NCI-H460 (cell line): Measurements from ENCODE around the gene SYT9. TPM values are rescaled to one million over a fixed set of nuclear protein-coding genes. Genes with fewer than 3 reads are reported as not detected.
A peak's percentile ranks its signal among the peaks of the same experiment; 100 is the strongest.

Source experiments
- DNase-seq: peaks from one replicate; pipeline ENCODE4 v3.0.0-alpha.2; 2016; ENCODE audit warnings: low read depth; ENCODE audit errors: extremely low read depth
- polyA plus RNA-seq: library from polyadenylated mRNA; depleted of rRNA; stranded (reverse); fragments of >200 nt; gene quantifications from 2 replicates; pipeline ENCODE4 v1.2.3, GENCODE V29; 2014; cell fraction: nucleus; rRNA removed
- total RNA-seq: library from RNA; depleted of rRNA; stranded (reverse); fragments of >200 nt; shearing (Covaris generic); gene quantifications from 2 replicates; pipeline ENCODE4 v1.2.3, GENCODE V29; 2014; rRNA removed

Gene SYT9, protein sequence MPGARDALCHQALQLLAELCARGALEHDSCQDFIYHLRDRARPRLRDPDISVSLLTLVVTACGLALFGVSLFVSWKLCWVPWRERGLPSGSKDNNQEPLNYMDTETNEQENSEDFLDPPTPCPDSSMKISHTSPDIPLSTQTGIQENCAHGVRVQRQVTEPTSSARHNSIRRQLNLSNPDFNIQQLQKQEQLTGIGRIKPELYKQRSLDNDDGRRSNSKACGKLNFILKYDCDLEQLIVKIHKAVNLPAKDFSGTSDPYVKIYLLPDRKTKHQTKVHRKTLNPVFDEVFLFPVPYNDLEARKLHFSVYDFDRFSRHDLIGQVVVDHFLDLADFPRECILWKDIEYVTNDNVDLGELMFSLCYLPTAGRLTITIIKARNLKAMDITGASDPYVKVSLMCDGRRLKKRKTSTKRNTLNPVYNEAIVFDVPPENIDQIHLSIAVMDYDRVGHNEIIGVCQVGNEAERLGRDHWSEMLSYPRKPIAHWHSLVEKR
- total RNA-seq = not detected in 2 replicates
- polyA plus RNA-seq = not detected in 2 replicates

DNA sequence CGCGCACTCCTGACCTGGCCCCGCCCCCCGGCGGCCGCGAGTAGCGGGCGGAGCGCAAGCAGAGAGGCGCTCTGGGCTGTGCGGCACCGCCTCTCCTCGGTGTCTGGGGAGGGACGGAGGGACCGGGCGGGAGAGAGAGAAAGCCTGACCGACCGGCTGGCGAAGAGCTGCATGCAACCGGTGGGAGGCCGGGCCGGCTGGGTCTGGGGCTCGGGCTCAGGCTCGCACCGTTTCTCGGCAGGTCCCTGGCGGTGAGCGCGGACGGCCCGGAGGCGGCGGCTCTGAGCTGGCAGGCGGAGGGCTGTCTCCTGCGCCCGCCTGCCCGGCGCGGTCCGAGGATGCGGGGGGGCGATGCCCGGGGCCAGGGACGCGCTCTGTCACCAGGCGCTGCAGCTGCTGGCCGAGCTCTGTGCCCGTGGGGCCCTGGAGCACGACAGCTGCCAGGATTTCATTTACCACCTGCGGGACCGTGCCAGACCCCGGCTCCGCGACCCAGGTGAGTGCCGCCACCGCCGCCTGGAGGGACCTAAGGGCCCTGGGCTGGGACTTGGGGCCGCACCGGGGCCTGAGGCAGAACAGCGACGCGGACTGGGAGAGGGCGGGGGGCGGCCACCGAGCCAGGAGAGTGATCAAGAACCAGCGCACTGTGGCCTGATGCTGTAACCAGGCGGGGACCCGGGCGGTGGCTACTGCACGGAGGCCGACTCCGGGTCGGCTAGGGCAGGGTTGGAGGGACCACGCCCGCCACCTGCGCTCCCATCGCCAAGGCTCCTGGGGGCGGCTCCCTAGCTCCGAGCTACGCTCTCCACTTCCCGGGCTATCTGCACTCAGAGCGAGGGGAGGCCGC lies at the start of gene SYT9:
Gene SYT9 (plus strand): TSS at position 69 of the 847 bp plus-strand sequence. CDS start 283 bp downstream, at position 352.
- peak; percentile 9 for DNase-seq

DNA sequence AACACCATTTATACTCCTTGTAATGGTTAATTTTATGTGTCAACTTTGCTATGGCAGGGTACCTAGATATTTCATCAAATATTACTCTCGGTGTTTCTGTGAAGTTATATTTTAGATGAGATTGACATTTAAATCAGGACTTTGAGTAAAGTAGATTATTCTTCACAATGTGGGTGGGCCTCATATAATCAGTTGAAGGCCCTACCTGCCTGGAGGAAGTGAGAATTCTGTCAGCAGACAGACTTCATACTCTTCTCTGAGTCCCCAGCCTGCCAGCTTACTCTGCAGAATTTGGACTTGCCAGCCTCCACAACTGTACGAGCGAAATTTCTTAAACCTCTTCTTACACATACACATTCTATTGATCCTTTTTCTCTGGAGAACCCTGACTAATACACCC lies 49.3 kb upstream of the SYT9 start:
- DNase-seq = no peak

DNA sequence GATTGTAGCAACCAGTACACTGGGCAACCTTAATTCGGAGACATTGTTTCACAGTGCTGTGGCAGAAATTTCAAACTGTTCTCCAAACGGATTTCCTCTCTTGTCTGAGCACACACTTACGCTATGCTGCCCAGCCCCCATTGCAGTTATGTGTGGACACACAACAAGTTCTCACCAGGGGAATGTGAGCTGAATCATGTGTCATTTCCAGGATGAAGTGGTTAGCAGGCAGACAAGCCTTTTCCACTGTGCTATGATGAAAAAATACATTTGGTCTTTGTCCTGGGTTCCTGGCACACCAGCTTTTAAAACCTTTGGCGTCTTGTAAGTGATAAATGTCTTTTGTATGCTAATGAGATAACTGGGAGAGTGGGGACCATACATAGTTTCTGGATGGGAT lies 46.9 kb upstream of the SYT9 start:
- DNase-seq = no peak

DNA sequence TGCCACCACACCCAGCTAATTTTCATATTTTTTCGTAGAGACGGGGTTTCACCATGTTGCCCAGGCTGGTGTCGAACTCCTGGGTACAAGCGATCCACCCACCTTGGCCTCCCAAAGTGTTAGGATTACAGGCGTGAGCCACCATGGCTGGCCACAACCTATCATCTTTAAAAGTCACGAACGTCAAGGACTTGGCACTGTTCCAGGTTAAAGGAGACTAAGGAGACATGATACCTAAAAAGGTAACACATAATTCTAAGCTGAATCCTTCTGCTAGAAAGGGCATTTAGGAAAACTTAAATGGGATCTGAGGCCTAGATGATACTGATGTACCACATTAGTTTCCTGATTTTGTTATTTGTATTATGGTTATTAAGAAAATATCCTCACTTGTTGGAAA lies 43.3 kb upstream of the SYT9 start:
- no peak for DNase-seq

DNA sequence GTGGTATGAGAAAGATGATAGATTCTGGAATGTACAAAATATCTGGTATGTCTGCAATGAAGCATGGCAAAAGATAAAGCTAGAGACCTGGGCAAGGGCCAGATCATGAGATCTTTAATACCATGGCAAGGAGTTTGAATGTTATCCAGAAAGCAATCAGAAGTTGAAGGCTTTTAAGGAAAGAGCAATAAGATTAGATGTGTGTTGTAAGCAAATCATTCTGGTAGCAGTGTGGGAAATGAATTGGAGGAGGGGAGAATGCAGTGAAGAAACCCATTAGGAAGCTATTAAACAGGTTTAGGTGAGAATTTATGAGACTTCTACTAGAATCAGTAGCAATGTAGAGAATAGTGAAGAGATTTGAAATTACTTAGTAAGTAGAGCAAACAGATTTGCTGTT lies 32.2 kb upstream of the SYT9 start:
- no peak for DNase-seq

DNA sequence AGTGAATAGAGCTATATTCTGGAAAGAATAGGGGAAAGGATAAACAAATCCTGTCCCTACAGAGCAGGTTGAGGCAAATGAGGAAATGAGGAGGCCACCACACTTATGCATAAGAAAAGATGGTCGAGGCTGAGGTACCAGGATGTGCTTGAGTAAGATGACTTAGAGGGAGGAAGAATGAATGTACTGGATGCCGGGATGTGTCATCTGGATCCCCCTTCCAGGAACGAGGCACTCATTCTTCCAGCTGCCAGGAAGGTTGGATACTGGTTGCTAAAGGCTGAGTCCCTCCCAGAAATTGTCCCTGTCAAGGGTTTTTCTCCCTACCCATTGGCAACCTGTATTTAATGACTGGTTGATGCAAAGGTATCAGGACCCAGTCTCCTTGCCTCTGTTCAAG lies 31.1 kb upstream of the SYT9 start:
- DNase-seq = no peak

DNA sequence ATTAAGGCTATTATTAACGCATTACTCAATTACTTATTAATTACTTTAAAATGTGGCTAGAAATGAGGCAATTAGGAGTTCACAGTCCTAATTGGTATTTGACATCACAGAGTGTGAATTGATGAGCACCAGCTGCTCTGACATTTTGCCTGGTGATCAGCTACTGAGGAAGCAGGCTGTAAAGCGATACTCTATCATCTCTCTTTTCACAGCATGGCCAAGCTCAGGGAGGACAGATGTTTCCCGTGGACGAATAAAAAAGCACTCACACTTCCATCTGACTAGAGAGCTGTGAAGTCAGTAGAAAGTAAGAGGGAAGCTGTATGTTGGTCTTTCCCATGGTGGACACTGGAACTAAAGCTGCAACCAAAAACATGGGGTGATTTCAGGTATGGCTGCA lies 29.1 kb upstream of the SYT9 start:
- DNase-seq = no peak

DNA sequence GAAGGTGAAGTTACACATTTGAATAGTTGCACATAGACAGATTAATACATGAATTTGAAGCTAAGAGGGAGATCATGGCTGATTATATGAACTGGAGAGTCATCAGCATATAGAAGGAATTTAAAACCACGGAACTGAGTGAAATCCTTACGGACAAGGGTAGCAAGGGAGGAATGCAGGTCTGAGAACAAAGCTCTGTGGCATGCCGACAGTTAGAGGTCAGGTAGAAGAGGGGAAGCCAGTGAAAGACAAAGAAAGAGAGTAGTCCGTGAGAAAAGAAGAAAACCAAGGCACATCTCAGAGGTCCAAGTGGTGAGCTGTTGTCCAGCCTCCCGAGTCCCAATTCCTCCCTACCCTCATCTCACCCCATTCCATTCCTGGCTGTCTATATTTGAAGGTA lies 11.8 kb upstream of the SYT9 start:
- no peak for DNase-seq

DNA sequence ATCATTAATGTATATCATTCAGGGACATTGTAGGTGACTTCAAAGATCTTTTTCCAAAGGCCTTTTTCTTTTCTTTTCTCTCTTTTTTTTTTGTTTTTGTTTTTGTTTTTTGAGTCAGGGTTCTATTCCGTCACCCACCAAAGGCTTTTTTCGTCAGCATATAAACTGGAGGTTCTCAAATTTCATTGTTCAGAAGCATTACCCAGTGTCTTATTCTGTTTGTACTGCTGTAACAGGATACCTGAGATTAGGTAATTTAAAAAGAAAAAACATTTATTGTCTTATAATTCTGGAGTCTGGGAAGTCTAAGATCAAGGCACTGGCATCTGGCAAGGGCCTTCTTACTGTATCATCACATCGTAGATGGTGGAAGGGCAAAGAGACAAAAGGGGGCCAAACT lies 6.4 kb upstream of the SYT9 start:
- DNase-seq = no peak

DNA sequence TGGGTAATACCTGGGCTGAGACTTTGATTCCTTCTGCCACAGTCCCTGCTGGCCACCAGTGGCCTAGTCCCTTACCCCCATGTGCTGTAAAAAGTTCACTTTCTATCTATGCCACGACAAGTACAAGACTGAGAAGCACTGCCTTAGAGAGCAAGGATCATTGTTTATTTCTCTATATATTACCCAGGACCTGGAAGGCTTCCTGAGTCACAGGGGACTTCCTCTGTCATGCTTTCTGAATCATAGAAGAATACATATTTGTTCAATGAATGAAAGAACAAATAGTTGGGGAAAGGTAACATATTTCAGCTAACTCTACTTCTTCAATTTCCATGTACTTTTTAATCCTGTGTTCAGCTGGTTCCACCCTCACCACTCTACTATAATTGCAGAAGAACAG lies 5.5 kb upstream of the SYT9 start:
- DNase-seq = no peak

DNA sequence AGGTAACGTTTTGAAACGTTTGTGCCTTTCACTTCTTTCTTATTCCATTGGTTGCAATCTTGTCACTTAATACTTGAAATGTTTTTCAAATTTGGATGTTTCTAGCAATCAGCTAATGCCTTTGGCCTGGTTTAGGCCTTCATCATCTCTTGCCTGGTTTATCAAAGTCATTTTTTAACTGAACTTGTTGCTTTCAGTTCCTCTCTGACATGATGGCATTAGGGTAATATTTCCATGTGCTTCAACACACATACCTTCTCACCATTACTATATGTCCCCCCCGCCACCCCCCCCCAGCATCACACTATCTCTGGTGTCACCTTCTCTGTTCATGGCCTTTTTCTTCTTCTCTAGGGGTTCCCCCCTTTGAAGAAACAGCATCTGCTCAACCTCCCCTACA lies 1.5 kb upstream of the SYT9 start:
- DNase-seq = no peak

DNA sequence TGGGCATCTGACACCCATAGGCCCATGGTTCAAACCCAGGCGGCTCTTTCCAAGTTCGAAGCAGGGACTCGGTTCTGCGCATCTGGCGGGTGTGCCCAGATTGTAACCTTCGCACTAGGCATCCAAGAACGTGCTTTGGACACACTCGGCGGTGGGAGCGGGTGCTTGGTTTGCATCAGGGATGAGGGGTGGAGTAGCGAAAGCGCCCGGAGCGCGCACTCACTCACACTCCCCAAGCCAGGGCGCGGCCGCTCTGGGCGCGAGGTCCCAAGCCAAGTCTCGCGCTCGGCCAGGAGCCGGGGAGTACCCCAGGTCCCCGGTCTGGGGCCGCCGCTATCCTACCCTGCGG lies 243 bp upstream of the SYT9 start:
- no peak for DNase-seq

DNA sequence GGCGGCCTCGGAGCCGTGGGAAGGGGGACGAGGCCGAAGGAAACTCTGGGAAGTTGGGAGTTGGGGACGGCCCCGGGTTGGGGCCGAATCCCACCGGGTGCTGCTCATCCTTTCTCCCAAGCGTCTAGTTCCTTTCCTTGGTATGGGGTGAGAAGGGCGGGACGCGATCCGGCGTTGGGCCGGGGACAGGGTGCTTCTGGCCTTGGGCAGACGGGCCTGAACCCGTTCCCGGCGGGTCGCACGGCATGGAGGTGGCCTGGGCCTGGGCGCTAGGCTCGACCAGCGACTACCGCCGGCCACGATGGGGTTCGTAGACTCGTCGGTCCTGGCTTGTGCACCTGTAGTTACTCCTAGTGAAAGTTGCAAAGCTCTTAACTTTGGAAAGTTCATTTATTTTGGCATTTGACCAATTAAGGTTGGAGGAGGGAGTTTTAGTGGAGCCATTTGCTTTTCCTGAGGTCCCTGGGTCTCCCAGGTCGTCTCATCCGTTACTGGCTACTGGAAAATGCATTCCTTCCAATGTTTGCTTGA lies 1.0 kb downstream of the SYT9 start:
- no peak for DNase-seq

DNA sequence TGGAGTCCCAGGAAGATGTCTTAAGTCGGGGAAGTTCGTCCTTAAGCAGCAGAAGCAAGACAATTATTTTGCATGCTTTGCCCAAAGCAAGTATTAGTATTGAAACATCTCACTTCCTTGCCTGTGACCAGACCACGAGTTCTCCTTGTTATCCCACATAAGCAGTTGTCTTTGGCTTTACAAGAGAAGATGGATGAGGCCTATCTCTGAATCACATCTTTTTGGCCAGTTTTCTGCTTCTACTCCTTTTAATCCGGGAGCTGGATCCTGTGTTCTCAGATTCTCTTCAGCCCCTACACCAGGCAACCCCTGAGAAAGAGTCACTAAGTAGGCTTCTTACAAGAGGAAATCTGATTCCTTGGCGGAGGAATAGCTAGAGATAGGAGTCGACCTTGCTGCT lies 2.1 kb downstream of the SYT9 start:
- DNase-seq = no peak

DNA sequence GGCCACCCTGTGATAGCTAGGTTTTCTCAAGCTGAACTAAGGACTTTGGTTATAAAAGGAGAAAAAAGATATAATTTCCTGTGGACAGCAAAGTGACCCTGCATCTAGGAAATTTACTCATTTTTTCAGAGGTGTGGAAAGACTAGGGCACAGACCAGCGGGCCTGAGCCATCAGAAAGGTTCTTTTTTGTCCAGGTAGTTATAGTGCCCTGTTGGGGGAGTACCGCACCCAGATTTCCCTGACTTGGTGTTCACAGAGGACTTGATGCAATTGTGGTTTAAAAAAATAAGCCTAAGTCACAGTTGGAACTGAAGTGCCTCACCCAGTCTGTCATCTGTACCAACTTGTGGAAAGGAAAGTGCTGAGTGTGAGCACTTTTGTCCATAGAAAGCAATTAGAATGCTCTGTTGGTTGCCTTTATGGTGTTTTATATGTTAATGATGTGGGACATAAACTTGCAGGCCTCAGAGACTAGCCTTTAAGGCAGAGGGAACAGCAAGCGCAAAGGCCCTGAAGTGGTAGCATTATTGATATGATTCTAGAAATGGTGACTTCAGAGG lies 3.1 kb downstream of the SYT9 start:
- no peak for DNase-seq

DNA sequence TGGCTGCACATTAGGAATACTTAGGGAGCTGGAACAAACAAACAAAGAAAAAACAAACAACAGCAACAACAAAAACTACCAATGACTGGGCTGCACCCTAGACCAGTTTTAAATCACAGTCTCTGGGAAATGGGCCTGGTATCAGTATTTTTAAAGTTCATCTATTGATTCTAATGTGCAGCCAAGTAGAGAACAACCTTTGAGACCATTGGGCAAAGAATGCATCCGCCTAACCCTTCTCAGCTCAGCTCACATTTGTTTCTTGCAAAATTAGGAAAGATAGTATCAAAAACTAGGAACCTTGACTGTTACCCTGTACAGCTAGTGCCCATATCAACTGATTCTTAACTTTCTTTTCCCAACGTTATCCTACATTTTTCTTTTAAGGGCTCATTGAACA lies 5.2 kb downstream of the SYT9 start:
- DNase-seq = no peak

DNA sequence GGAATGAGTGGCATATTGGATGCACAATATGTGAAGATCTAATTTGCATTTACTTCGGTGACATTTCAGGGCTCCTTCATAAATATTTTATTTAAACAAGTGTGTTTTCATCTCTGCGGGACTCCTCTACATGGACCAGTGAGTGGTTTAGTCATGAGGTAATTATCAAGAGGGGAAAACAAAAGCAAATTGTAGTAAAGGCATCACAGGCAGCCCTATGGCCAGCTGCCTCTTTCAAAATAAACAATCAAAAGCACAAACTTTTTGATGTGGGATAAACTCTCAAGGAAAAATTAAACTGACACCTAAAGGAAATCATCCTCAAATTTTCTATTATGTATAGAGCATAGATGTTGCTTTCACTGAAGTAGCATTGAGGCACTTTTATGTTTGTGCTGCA lies 6.0 kb downstream of the SYT9 start:
- DNase-seq = no peak

DNA sequence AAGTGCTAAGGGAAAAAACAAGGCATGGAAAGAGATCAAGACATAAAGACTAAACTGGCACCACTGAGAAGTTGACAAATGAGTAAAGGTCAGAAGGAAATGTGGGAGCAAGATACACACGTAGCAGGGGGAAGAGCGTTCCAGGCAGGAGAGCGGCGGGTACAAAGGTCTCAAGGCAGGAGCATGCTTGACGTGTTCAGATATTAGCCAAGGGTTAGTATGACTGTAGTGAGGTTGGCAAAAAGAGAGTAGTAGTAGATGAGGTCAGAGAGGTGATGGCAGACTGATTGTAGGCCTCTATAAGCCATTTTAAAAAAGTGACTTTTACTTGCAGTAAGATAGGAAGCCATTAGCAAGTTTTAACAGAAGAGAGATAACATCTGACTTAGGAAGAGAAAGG lies 9.9 kb downstream of the SYT9 start:
- DNase-seq = no peak

DNA sequence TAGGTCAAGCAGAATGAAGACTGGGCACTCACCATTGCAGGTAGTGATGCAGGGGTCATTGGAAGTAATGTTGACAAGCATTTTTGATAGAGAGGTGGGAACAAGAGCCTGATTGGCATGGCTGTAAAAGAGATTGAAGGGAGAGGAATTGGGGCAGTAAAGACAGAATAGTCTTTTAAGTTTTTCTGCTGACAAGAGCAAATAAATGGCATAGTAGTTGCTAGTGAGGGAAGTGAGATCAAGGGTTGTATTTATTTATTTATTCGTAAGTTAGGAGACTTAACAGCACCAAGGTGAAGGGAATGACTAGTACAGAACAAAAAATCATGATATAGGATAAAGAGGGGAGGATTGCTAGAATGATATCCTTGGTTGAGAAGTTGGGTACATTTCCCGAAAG lies 11.0 kb downstream of the SYT9 start:
- no peak for DNase-seq

DNA sequence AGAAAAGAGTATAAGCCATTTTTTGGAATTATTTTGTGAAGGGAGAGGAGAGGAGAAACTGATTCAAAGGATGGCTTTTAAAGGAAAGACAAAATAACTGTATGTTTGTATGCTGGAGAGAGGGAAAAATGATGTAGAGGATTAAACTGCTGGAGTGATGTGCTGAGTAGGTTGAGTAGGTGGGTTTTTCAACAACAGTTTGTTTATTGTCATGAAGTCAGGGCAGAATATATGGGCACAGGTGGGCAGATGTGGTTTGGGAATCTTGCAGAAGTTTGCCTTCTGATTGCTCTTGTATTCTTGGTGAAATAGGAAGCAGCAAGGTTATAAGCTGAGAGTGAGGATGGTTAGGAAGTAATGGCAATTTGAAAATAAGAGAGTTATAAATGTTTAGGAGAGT lies 12.1 kb downstream of the SYT9 start:
- DNase-seq = no peak

DNA sequence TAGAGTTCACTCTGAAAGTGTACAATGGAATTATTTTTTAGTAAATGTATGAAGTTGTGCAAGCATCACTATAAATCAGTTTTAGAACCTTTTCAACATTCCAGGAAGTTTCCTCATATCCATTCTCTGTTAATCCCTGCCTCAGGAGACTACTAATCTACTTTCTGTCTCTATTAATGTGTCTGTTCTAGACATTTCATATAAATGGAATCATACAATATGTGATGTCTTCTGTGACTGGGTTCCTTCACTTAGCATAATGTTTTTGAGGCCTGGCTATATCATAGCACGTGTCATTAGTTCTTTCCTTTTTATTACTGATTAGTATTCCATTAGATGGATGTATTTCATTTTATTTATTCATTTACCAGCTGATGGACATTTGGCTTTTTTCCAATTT lies 17.1 kb downstream of the SYT9 start:
- DNase-seq = no peak
